Ascending aorta (tissue), 2 donors: ENCODE results near the gene ST6GALNAC3. TPM values are rescaled to one million over a fixed set of nuclear protein-coding genes. Genes with fewer than 3 reads are reported as not detected.

ENCODE experiments used
- DNase-seq, 2 donors: peaks; one replicate each; pipeline ENCODE4 v3.0.0-alpha.2; 2019; ENCODE audit warnings: low spot score in 2 of 2
- H3K27ac ChIP-seq, 2 donors: fragments of 200-600 bp; sonication (generic); one replicate each; pipeline ENCODE4 v1.5.1; 2016 to 2017; ENCODE audit warnings: mild to moderate bottlenecking in 1 of 2
- H3K27me3 ChIP-seq: fragments of 200-600 bp; sonication (generic); one replicate; pipeline ENCODE4 v1.5.1; 2017
- H3K36me3 ChIP-seq, 2 donors: fragments of 200-600 bp; sonication (generic); one replicate each; pipeline ENCODE4 v1.5.1; 2016
- H3K4me1 ChIP-seq, 2 donors: fragments of 200-600 bp; sonication (generic); one replicate each; pipeline ENCODE4 v1.5.1; 2016 to 2017; ENCODE audit warnings: mild to moderate bottlenecking in 1 of 2
- H3K4me3 ChIP-seq, 2 donors: fragments of 200-600 bp; sonication (generic); one replicate each; pipeline ENCODE4 v1.5.1; 2016 to 2017; ENCODE audit warnings: mild to moderate bottlenecking in 1 of 2
- H3K9me3 ChIP-seq, 2 donors: fragments of 200-600 bp; sonication (generic); one replicate each; pipeline ENCODE4 v1.5.1; 2016
- intact Hi-C: fragments of 100-400 bp; cut with DNase I; formaldehyde crosslinking; loops from one replicate; pipeline ENCODE4 v1.15.1; 2023
- total RNA-seq: library from RNA; depleted of rRNA; stranded (reverse); fragments of >200 nt; gene quantifications from one replicate; pipeline ENCODE4 v1.1.0, GENCODE V29; 2016
- TF ChIP-seq, protein P1 (sequence below), 3 experiments: fragments of 200-600 bp in 2 of 3; fragments of 450-650 bp in 1 of 3; sonication (generic) in 2 of 3; IDR thresholded peaks; one replicate each; pipeline ENCODE4 v1.5.1; 2016 to 2019; ENCODE audit warnings: antibody characterized with exemption in 3 of 3, mild to moderate bottlenecking in 1 of 3, moderate library complexity in 1 of 3

Gene ST6GALNAC3
- total RNA-seq, 1 donor from 2014 or later: 34.5 TPM

GRCh38 chr1:76035053-76035452 is 39.5 kb upstream of the ST6GALNAC3 start:
- Histone ChIP-seq H3K27ac (no peak overlapping the region), H3K4me1 (no peaks in the 10 kb centered on the region), H3K27me3 (no peaks in the 10 kb centered on the region), H3K4me3 (no peak overlapping the region), H3K36me3 (no peaks in the 10 kb centered on the region), H3K9me3 (no peaks in the 10 kb centered on the region)
- TF ChIP-seq, protein P1, sequence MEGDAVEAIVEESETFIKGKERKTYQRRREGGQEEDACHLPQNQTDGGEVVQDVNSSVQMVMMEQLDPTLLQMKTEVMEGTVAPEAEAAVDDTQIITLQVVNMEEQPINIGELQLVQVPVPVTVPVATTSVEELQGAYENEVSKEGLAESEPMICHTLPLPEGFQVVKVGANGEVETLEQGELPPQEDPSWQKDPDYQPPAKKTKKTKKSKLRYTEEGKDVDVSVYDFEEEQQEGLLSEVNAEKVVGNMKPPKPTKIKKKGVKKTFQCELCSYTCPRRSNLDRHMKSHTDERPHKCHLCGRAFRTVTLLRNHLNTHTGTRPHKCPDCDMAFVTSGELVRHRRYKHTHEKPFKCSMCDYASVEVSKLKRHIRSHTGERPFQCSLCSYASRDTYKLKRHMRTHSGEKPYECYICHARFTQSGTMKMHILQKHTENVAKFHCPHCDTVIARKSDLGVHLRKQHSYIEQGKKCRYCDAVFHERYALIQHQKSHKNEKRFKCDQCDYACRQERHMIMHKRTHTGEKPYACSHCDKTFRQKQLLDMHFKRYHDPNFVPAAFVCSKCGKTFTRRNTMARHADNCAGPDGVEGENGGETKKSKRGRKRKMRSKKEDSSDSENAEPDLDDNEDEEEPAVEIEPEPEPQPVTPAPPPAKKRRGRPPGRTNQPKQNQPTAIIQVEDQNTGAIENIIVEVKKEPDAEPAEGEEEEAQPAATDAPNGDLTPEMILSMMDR (IDR thresholded peaks at IDR 0.05): peak in 2 of 3 experiments; percentile 21 to 28
- intact Hi-C loops: no loop called here
- no peak for DNase-seq

DNA sequence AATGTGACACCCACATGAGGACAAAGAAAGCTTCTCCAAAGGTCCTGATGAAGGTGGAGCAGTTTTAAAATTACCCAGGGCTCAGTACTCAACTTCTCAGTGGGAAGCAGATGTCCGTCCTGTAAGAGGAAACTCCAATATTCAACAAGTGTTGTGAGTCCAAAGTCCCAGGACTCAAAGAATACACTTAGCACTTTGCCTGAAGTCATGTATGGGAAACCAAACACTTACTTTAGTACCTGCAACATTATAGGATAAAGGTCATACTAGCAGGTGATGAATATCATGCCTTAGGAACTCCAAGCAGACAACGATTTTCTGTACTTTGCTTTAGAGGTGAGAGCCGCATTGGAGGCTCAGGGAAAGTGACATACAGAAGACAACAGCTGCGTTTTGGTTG is 37.2 kb upstream of the ST6GALNAC3 start:
- Histone ChIP-seq H3K4me3 (no peak overlapping the region), H3K27ac (no peak overlapping the region), H3K36me3 (no peaks in the 10 kb centered on the region), H3K9me3 (no peaks in the 10 kb centered on the region), H3K27me3 (no peaks in the 10 kb centered on the region), H3K4me1 (no peaks in the 10 kb centered on the region)
- TF ChIP-seq, protein P1 (IDR thresholded peaks at IDR 0.05): no peak
- DNase-seq: no peak
- intact Hi-C loops: no loop called here

GRCh38 chr1:76038287-76039004 is 36.1 kb upstream of the ST6GALNAC3 start:
- Histone ChIP-seq H3K27ac (no peak overlapping the region), H3K36me3 (no peaks in the 10 kb centered on the region), H3K4me1 (no peaks in the 10 kb centered on the region), H3K27me3 (no peaks in the 10 kb centered on the region), H3K4me3 (no peak overlapping the region), H3K9me3 (no peaks in the 10 kb centered on the region)
- no peak for DNase-seq
- intact Hi-C loops: no loop called here
- TF ChIP-seq, protein P1 (IDR thresholded peaks at IDR 0.05): no peak

DNA sequence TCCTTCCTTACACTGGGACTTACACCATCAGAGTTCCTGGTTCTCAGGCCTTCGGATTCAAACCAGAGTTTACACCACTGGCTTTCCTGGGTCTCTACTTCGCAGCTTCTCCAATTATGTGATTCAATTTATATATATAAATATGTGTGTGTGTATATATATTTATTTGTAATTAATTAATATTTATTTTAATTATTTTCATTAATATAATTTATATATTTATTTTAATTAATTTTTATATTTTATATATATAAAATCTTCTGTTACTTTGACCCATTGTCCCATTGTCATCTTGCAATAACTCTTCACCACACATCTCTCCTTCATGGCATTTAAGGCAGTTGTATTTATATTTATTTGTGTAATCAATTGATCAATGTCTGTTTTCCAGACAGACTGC is 28.4 kb upstream of the ST6GALNAC3 start:
- Histone ChIP-seq H3K27me3 (no peaks in the 10 kb centered on the region), H3K4me3 (no peak overlapping the region), H3K27ac (no peak overlapping the region), H3K4me1 (no peaks in the 10 kb centered on the region), H3K36me3 (no peaks in the 10 kb centered on the region), H3K9me3 (no peaks in the 10 kb centered on the region)
- TF ChIP-seq, protein P1 (IDR thresholded peaks at IDR 0.05): no peak
- no peak for DNase-seq
- intact Hi-C loops: no loop called here

DNA sequence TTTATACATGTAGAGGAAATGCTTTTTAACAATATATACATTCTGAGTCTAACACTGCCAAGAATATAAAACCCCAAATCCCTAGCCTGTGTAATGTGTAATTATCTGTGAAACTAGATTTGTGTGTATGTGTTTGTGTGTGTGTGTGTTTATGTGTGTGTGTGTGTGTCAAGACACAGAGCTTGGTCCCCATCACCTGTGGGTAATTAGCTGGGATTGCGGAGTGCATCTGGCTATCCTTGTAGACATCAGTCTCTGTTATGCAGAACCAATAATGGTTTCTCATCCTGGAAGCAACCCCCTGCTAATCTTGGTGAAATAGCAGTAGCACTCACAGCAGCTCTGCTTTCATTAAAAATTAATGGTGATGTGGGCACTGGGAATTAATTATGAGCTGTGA is 26.3 kb upstream of the ST6GALNAC3 start:
- DNase-seq: no peak
- Histone ChIP-seq H3K27me3 (no peaks in the 10 kb centered on the region), H3K4me1 (no peaks in the 10 kb centered on the region), H3K4me3 (no peak overlapping the region), H3K36me3 (no peaks in the 10 kb centered on the region), H3K9me3 (no peaks in the 10 kb centered on the region), H3K27ac (no peak overlapping the region)
- TF ChIP-seq, protein P1 (IDR thresholded peaks at IDR 0.05): no peak
- intact Hi-C loops: no loop called here
